K562 (cell line): Measurements from ENCODE around the gene SSTR1. TPM values are rescaled to one million over a fixed set of nuclear protein-coding genes. Genes with fewer than 3 reads are reported as not detected.

Experiments used
- ATAC-seq: fragments of 200-7000 bp; cut with Tn5 transposase; 3 replicates; pipeline ENCODE4 v1.9.1; 2020; ENCODE audit warnings: moderate library complexity
- BruUV-seq: library from RNA; stranded (reverse); fragments of 400-500 nt; replicated peaks from 2 replicates; lab custom pipeline; 2021; lab: Mats Ljungman, UMichigan
- CTCF ChIA-PET: fragments of 300-600 bp; formaldehyde crosslinking; extraction: SDS; loops from one replicate; lab custom pipeline; 2021; ENCODE audit warnings: low intra/inter-chr PET ratio; lab: Yijun Ruan, JAX
- POLR2A ChIA-PET: fragments of 300-600, 350-650 bp; sonication (Branson Sonifier 250); formaldehyde crosslinking; extraction: SDS; loops from one replicate; lab custom pipeline; 2021; ENCODE audit warnings: antibody characterized with exemption, inconsistent platforms; lab: Yijun Ruan, JAX
- DNase-seq, 4 experiments: peaks; one replicate each; pipeline versions ENCODE4 v3.0.0 to v3.0.0-alpha.2; 2011 to 2018; ENCODE audit warnings: low spot score in 3 of 4, mixed read lengths in 3 of 4; ENCODE audit errors: extremely low read depth in 1 of 4
- FAIRE-seq: peaks from 2 replicates; lab custom pipeline; 2011; peaks lifted over from hg19 to GRCh38; lab: Jason Lieb, UNC
- H2AFZ ChIP-seq: 2 replicates; pipeline ENCODE4 v1.6.0; 2011; ENCODE audit warnings: low read depth, low read length, control low read depth, inconsistent platforms
- H3K27ac ChIP-seq: fragments of 200-600 bp; 3 replicates; pipeline ENCODE4 v1.8.0; 2011; ENCODE audit warnings: low read depth, mild to moderate bottlenecking, control low read depth, inconsistent platforms, low read length, moderate library complexity, mixed read lengths; ENCODE audit errors: extremely low read depth
- H3K27me3 ChIP-seq, 2 experiments: fragments of 300-600 bp in 1 of 2; 2 replicates in 1 of 2; 3 replicates in 1 of 2; pipeline versions ENCODE4 v1.6.0 to v1.8.0; 2011; ENCODE audit warnings: inconsistent platforms in 2 of 2, low read length in 2 of 2, mild to moderate bottlenecking in 1 of 2, mixed read lengths in 1 of 2, moderate library complexity in 1 of 2; ENCODE audit not compliant: control insufficient read depth in 2 of 2, insufficient read depth in 2 of 2
- H3K36me3 ChIP-seq: fragments of 300-600 bp; 3 replicates; pipeline ENCODE4 v1.8.0; 2011; ENCODE audit warnings: mild to moderate bottlenecking, low read length, inconsistent platforms; ENCODE audit not compliant: control insufficient read depth, insufficient read depth
- H3K4me1 ChIP-seq, 2 experiments: fragments of 200-600 bp in 1 of 2; replicated peaks in 1 of 2; 2 replicates in 1 of 2; 3 replicates in 1 of 2; pipeline versions ENCODE4 v1.5.1 to v1.8.0; 2011; ENCODE audit warnings: inconsistent platforms in 2 of 2, low read length in 2 of 2, mild to moderate bottlenecking in 1 of 2, mixed read lengths in 1 of 2, moderate library complexity in 1 of 2; ENCODE audit not compliant: control insufficient read depth in 2 of 2, insufficient read depth in 2 of 2
- H3K4me2 ChIP-seq: 2 replicates; pipeline ENCODE4 v1.6.1; 2011; ENCODE audit warnings: low read length, control low read depth, inconsistent platforms, mixed read lengths; ENCODE audit not compliant: insufficient read depth
- H3K4me3 ChIP-seq: fragments of 200-600 bp; sonication (generic), shearing (Covaris generic); 2 replicates; pipeline ENCODE4 v1.5.1; 2016; ENCODE audit warnings: control low read depth, inconsistent platforms
- H3K79me2 ChIP-seq: fragments of 200-600 bp; 3 replicates; pipeline ENCODE4 v1.8.0; 2011; ENCODE audit warnings: low read length, inconsistent platforms; ENCODE audit not compliant: control insufficient read depth, insufficient read depth
- H3K9ac ChIP-seq, 2 experiments: 2 replicates each; pipeline versions ENCODE4 v1.6.0 to v1.6.1; 2011; ENCODE audit warnings: low read depth in 2 of 2, low read length in 2 of 2, control low read depth in 1 of 2, inconsistent platforms in 1 of 2, mild to moderate bottlenecking in 1 of 2, mixed read lengths in 1 of 2; ENCODE audit not compliant: insufficient read depth in 1 of 2
- H3K9me1 ChIP-seq: one replicate; pipeline ENCODE4 v1.6.0; 2011; ENCODE audit warnings: inconsistent platforms, mild to moderate bottlenecking, low read length, moderate library complexity; ENCODE audit not compliant: control insufficient read depth, insufficient read depth
- H3K9me3 ChIP-seq: replicated peaks from 2 replicates; pipeline ENCODE4 v1.5.1; 2011; ENCODE audit warnings: low read depth, low read length, inconsistent platforms; ENCODE audit not compliant: control insufficient read depth, insufficient read depth
- H4K20me1 ChIP-seq: replicated peaks from 2 replicates; pipeline ENCODE4 v1.6.1; 2011; ENCODE audit warnings: low read length, inconsistent platforms, mixed read lengths; ENCODE audit not compliant: control insufficient read depth, insufficient read depth
- GABPB1 ChIP-seq: sonication (generic); formaldehyde crosslinking; IDR thresholded peaks from 2 replicates; pipeline ENCODE4 v1.8.0; 2022; ENCODE audit warnings: mild to moderate bottlenecking, missing genetic modification reagents
- HDAC8 ChIP-seq: fragments of 450-650 bp; IDR thresholded peaks from 2 replicates; pipeline ENCODE4 v1.6.1; 2016; ENCODE audit warnings: mild to moderate bottlenecking, missing genetic modification characterization, moderate library complexity, missing compliant biosample characterization
- IRF1 ChIP-seq: sonication (generic); formaldehyde crosslinking; IDR thresholded peaks from 2 replicates; pipeline ENCODE4 v1.8.0; 2022; ENCODE audit warnings: missing genetic modification reagents, mild to moderate bottlenecking, borderline replicate concordance
- KDM4B ChIP-seq, 2 experiments: fragments of 450-650 bp in 1 of 2; sonication (generic) in 1 of 2; IDR thresholded peaks; 2 replicates each; pipeline ENCODE4 v1.6.1; 2016 to 2017; ENCODE audit warnings: borderline replicate concordance in 2 of 2, antibody characterized with exemption in 1 of 2, low read depth in 1 of 2, mild to moderate bottlenecking in 1 of 2
- KLF10 ChIP-seq: fragments of 250-450 bp; sonication (Bioruptor Pico); IDR thresholded peaks from 2 replicates; pipeline ENCODE4 v1.6.1; 2021; ENCODE audit warnings: matching md5 sums
- NFIC ChIP-seq: fragments of 450-650 bp; IDR thresholded peaks from 2 replicates; pipeline ENCODE4 v1.6.1; 2017; ENCODE audit warnings: mild to moderate bottlenecking, inconsistent platforms
- PHB2 ChIP-seq: fragments of 450-650 bp; IDR thresholded peaks from 2 replicates; pipeline ENCODE4 v1.6.1; 2017; ENCODE audit warnings: low read depth
- PHF21A ChIP-seq: fragments of 450-650 bp; IDR thresholded peaks from 2 replicates; pipeline ENCODE4 v1.6.1; 2017; ENCODE audit warnings: low read depth, borderline replicate concordance
- SREBF2 ChIP-seq: sonication (generic); formaldehyde crosslinking; IDR thresholded peaks from 2 replicates; pipeline ENCODE4 v1.4.0; 2020; ENCODE audit warnings: mild to moderate bottlenecking, missing genetic modification reagents
- ZBTB8A ChIP-seq: fragments of 450-650 bp; IDR thresholded peaks from 2 replicates; pipeline ENCODE4 v1.6.1; 2018; ENCODE audit warnings: mild to moderate bottlenecking, moderate library complexity; ENCODE audit not compliant: partially characterized antibody
- ZKSCAN8 ChIP-seq: fragments of 200-800 bp; sonication (Bioruptor generic); IDR thresholded peaks from 2 replicates; pipeline ENCODE4 v1.6.1; 2016; ENCODE audit warnings: missing genetic modification characterization, missing compliant biosample characterization
- ZNF347 ChIP-seq: fragments of 450-650 bp; formaldehyde crosslinking; IDR thresholded peaks from 2 replicates; pipeline ENCODE4 v1.4.0; 2020; ENCODE audit warnings: low read depth, mild to moderate bottlenecking, moderate library complexity
- ZNF76 ChIP-seq: fragments of 250-450 bp; sonication (Bioruptor Pico); IDR thresholded peaks from 2 replicates; pipeline ENCODE4 v1.4.0; 2020; ENCODE audit warnings: mild to moderate bottlenecking, moderate library complexity, borderline replicate concordance
- in situ Hi-C: fragments of 300-500 bp; cut with MboI; formaldehyde crosslinking; loops from 4 replicates; pipeline ENCODE4 v1.15.0; 2018; ENCODE audit warnings: inconsistent platforms, mixed read lengths
- intact Hi-C: fragments of 100-400 bp; cut with micrococcal nuclease; formaldehyde crosslinking; loops from 2 replicates; pipeline ENCODE4 v1.14.2; 2022
- polyA plus RNA-seq, 8 experiments: library from polyadenylated mRNA; depleted of rRNA in 4 of 8; stranded (reverse) in 5 of 8; unstranded in 3 of 8; fragments of >200 nt; fragmentation: Nextera tagmentation in 2 of 8; fragmentation: Illumina TruSeq in 1 of 8; extraction: Ambion mirVana in 2 of 8; extraction: Trizol in 1 of 8; gene quantifications; 2 replicates each; pipeline versions ENCODE4 v1.2.1 to v1.2.3, GENCODE V29; 2011 to 2014; ENCODE audit warnings: inconsistent platforms in 1 of 8, missing spikeins in 1 of 8
- total RNA-seq, 7 experiments: library from RNA; depleted of rRNA in 6 of 7; stranded (reverse); fragments of >200 nt in 6 of 7; fragmentation: Illumina TruSeq in 2 of 7; extraction: Trizol in 2 of 7; gene quantifications; 2 replicates each; pipeline versions ENCODE4 v1.2.1 to v1.2.3, GENCODE V29; 2011 to 2021; ENCODE audit warnings: low replicate concordance in 1 of 7

The SSTR1 gene
- total and polyA plus RNA-seq, 9 of the 15 experiments (the other 6 are each of a cell fraction or from before 2014, with no cell fraction given): not detected

DNA sequence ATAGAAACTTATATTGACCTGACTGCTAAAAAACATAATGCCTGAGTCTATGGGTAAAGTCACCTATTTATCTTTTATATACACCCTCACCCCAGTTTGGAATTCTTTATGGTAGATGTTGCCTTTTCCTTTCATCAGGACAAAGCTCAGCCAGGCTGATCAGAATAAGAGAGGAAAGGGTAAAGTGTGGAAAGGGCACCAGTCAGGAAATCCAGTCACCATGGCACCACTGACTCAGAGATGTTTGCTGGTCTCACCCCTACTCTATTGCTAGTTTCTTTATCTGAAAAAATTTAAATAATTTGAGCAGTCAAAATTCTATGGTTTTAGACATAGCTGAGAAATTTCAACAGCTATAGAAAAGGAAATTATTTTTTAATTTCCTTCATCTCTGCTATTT lies 49.2 kb upstream of the SSTR1 start:
- Histone ChIP-seq H3K9me3 (no peaks in the 10 kb centered on the region), H2AFZ (no peak overlapping the region), H3K4me1 (no peaks in the 10 kb centered on the region), H3K9me1 (no peaks in the 10 kb centered on the region), H3K4me3 (no peak overlapping the region), H3K36me3 (no peaks in the 10 kb centered on the region)
- in situ Hi-C loops: no loop called here
- FAIRE-seq: no peak
- DNase-seq: no peak
- no TSS peak for BruUV-seq
- TF ChIP-seq KLF10 (CRISPR knock-in tag) (no peak), ZBTB8A (no peak), KDM4B (IDR thresholded peaks at IDR 0.05; ENCODE audit: borderline replicate concordance in 2 of 2, low read depth in 1 of 2) (no peak), HDAC8 (tag) (no peak), PHB2 (no peak), SREBF2 (CRISPR knock-in tag) (no peak), ZNF347 (CRISPR knock-in tag) (no peak), PHF21A (no peak), NFIC (no peak), ZNF76 (no peak), ZKSCAN8 (no peak), GABPB1 (CRISPR knock-in tag) (no peak), IRF1 (CRISPR knock-in tag) (no peak)
- TF ChIP-seq, all 486 proteins: peak for 0
- H3K79me2 ChIP-seq: no peaks in the 10 kb centered on the region
- H3K27me3 ChIP-seq: no peaks in the 10 kb centered on the region
- intact Hi-C loops: no loop called here
- no peak overlapping the region for H3K27ac ChIP-seq
- H3K9ac ChIP-seq: no peak overlapping the region
- H4K20me1 ChIP-seq: no peaks in the 10 kb centered on the region
- ATAC-seq: no peak
- ChIA-PET POLR2A (interaction anchor here (0.7 kb wide), 1 partner anchor 43 kb away, joined by 3 read pairs; no protein-coding TSS in a partner anchor), CTCF (no interaction called here)
- no peak overlapping the region for H3K4me2 ChIP-seq
